OCI-LY7 (cell line): ENCODE results near the gene KCNJ12.

ENCODE experiments used
- CTCF ChIP-seq: fragments of 200-600 bp; sonication (generic); conservative IDR thresholded peaks from 2 replicates; pipeline ENCODE4 v1.5.1; 2014; ENCODE audit warnings: mild to moderate bottlenecking, antibody characterized with exemption, low read length, moderate library complexity, mixed read lengths
- EZH2phosphoT487 ChIP-seq: fragments of 200-600 bp; sonication (generic); IDR thresholded peaks from 2 replicates; pipeline ENCODE4 v1.6.1; 2018; ENCODE audit warnings: low read depth, borderline replicate concordance, mild to moderate bottlenecking, mixed run types, antibody characterized with exemption, low read length, moderate library complexity, mixed read lengths

GRCh38 chr17:21373696-21374440 lies 2.3 kb upstream of the KCNJ12 start:
- TF ChIP-seq CTCF (no peak), EZH2phosphoT487 (no peak)
